Keratinocyte (primary cell): ENCODE measurements around the gene FIGN. TPM values are rescaled to one million over a fixed set of nuclear protein-coding genes. Genes with fewer than 3 reads are reported as not detected.

Experiments used
- DNase-seq: peaks from one replicate; pipeline ENCODE4 v3.0.0-alpha.2; 2011; ENCODE audit warnings: low read depth, missing footprints, low spot score
- FAIRE-seq: peaks from 2 replicates; lab custom pipeline; 2011; peaks lifted over from hg19 to GRCh38; lab: Jason Lieb, UNC
- H2AFZ ChIP-seq: 2 replicates; pipeline ENCODE4 v1.6.0; 2012; ENCODE audit warnings: low read length, control low read depth, inconsistent platforms; ENCODE audit not compliant: control insufficient read depth
- H3K27ac ChIP-seq: 2 replicates; pipeline ENCODE4 v1.5.1; 2011; ENCODE audit warnings: low read length; ENCODE audit not compliant: control insufficient read depth, insufficient read depth
- H3K27me3 ChIP-seq: 3 replicates; pipeline ENCODE4 v1.6.0; 2011; ENCODE audit warnings: low read length; ENCODE audit not compliant: control insufficient read depth, insufficient read depth; ENCODE audit errors: extremely low read depth
- H3K36me3 ChIP-seq, 2 experiments: 2 replicates in 1 of 2; 3 replicates in 1 of 2; pipeline ENCODE4 v1.5.1; 2011; ENCODE audit warnings: low read length in 2 of 2, mild to moderate bottlenecking in 1 of 2; ENCODE audit not compliant: control insufficient read depth in 2 of 2, insufficient read depth in 2 of 2; ENCODE audit errors: extremely low read depth in 1 of 2
- H3K4me1 ChIP-seq: 3 replicates; pipeline ENCODE4 v1.5.1; 2011; ENCODE audit warnings: low read length; ENCODE audit not compliant: control insufficient read depth, insufficient read depth; ENCODE audit errors: extremely low read depth
- H3K4me2 ChIP-seq: 3 replicates; pipeline ENCODE4 v1.6.0; 2011; ENCODE audit warnings: low read depth, low read length; ENCODE audit not compliant: control insufficient read depth, insufficient read depth; ENCODE audit errors: extremely low read depth
- H3K4me3 ChIP-seq, 3 experiments: fragments of 200-600 bp in 1 of 3; sonication (generic) in 1 of 3; 2 replicates in 2 of 3; 3 replicates in 1 of 3; pipeline ENCODE4 v1.5.1; 2011 to 2016; ENCODE audit warnings: low read length in 3 of 3, mild to moderate bottlenecking in 3 of 3, control low read depth in 2 of 3, inconsistent platforms in 1 of 3, low read depth in 1 of 3, mixed read lengths in 1 of 3, mixed run types in 1 of 3, moderate library complexity in 1 of 3; ENCODE audit not compliant: control insufficient read depth in 2 of 3, insufficient read depth in 2 of 3; ENCODE audit errors: extremely low read depth in 1 of 3
- H3K79me2 ChIP-seq: 2 replicates; pipeline ENCODE4 v1.6.0; 2012; ENCODE audit warnings: low read length; ENCODE audit not compliant: control insufficient read depth, insufficient read depth
- H3K9ac ChIP-seq: 3 replicates; pipeline ENCODE4 v1.6.0; 2011; ENCODE audit warnings: low read length; ENCODE audit not compliant: control insufficient read depth, insufficient read depth; ENCODE audit errors: extremely low read depth
- H3K9me1 ChIP-seq: 3 replicates; pipeline ENCODE4 v1.6.0; 2011; ENCODE audit warnings: low read length; ENCODE audit not compliant: control insufficient read depth, insufficient read depth; ENCODE audit errors: extremely low read depth
- H3K9me3 ChIP-seq: 2 replicates; pipeline ENCODE4 v1.5.1; 2012; ENCODE audit warnings: low read depth, low read length; ENCODE audit not compliant: control insufficient read depth
- H4K20me1 ChIP-seq: 3 replicates; pipeline ENCODE4 v1.6.0; 2011; ENCODE audit warnings: low read length; ENCODE audit not compliant: control insufficient read depth, insufficient read depth; ENCODE audit errors: extremely low read depth
- CTCF ChIP-seq, 3 experiments: IDR thresholded peaks in 1 of 3; conservative IDR thresholded peaks in 1 of 3; optimal IDR thresholded peaks in 1 of 3; 2 replicates in 2 of 3; 3 replicates in 1 of 3; pipeline versions ENCODE3 to v1.5.1; 2011; ENCODE audit warnings: low read length in 3 of 3, mild to moderate bottlenecking in 3 of 3, moderate library complexity in 2 of 3, control low read depth in 1 of 3, inconsistent platforms in 1 of 3; ENCODE audit not compliant: insufficient read depth in 2 of 3; ENCODE audit errors: extremely low read depth in 1 of 3
- EZH2 ChIP-seq: IDR thresholded peaks from one replicate; pipeline ENCODE4 v1.6.1; 2012; ENCODE audit warnings: inconsistent platforms, mild to moderate bottlenecking, low read length, moderate library complexity
- dilution Hi-C: fragments of 300-500 bp; cut with MboI; formaldehyde crosslinking; loops from one replicate; pipeline ENCODE4 v1.7.0; 2020; ENCODE audit warnings: low sequenced_read_pairs; ENCODE audit not compliant: extremely low pct_ligation_motif_present
- polyA plus RNA-seq, 5 experiments: library from polyadenylated mRNA; depleted of rRNA in 3 of 5; stranded (reverse) in 3 of 5; stranded (forward) in 1 of 5; unstranded in 1 of 5; fragments of >200 nt; gene quantifications; 1 replicate in 1 of 5; 2 replicates in 3 of 5; 3 replicates in 1 of 5; pipeline versions ENCODE4 v1.2.1 to v1.2.3, GENCODE V29; 2011 to 2012; ENCODE audit warnings: missing spikeins in 2 of 5, low read depth in 1 of 5, low replicate concordance in 1 of 5

Gene FIGN
- polyA plus RNA-seq, 1 donor (not counting 4 experiments of a cell fraction or from before 2014, with no cell fraction given), result 2.9 TPM

DNA sequence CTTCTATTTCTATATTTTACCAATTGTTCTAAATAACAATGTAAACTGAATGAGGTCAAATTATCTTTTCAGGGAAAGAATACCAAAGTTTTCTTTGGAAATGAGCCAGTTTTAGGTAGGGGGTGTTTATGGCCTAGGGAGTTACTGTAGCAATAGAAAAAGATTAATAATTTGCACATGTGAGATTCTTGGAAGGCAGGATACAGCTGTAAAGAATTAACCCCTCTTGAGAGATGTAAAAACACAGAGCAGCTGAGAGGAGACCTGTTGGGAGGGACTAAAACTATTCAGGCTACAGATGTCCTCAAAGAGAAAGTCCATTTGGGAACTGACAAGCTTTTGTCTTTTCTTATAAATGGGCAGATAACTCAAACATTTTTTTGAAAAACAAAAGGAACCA lies 182.2 kb downstream of the FIGN start:
- TF ChIP-seq CTCF (optimal IDR thresholded peaks at IDR 0.05 in 1 of 3, IDR thresholded peaks at IDR 0.05 in 1 of 3, conservative IDR thresholded peaks at IDR 0.05 in 1 of 3; ENCODE audit: extremely low read depth in 1 of 3, insufficient read depth in 2 of 3, low read length in 3 of 3) (no peak), EZH2 (no peak)
- dilution Hi-C loops, result no loop called here

DNA sequence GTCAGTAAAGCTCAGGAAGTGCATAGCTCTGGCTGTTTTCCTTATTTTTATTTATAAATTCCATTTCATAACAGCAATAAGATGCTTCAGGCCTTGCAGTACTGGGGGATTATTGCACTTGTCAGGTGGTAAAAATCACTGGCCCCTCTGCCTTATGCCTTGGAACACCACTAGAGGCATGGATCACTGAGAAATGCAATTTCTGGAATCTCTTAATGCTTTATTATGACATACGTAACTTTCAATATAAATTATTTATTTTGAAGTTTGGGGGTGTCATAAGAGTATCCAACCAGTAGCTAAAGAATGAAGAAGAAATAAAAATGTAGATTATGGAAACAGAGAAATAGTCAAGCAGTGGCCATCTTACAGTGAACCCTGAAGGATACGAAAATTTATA lies 183.1 kb downstream of the FIGN start:
- TF ChIP-seq EZH2 (no peak), CTCF (optimal IDR thresholded peaks at IDR 0.05 in 1 of 3, IDR thresholded peaks at IDR 0.05 in 1 of 3, conservative IDR thresholded peaks at IDR 0.05 in 1 of 3; ENCODE audit: extremely low read depth in 1 of 3, insufficient read depth in 2 of 3, low read length in 3 of 3) (no peak)
- no peak for FAIRE-seq
- no peaks in the 10 kb centered on the region for H3K9me1 ChIP-seq

More for the DNA sequence above, 182.2 kb downstream of the FIGN start:
- H2AFZ ChIP-seq, result no peak overlapping the region
- H3K27ac ChIP-seq, result no peak overlapping the region
- H3K9me3 ChIP-seq, result no peaks in the 10 kb centered on the region
- H3K36me3 ChIP-seq, result no peaks in the 10 kb centered on the region
- H3K27me3 ChIP-seq, result no peaks in the 10 kb centered on the region
- H3K4me2 ChIP-seq, result no peak overlapping the region
- no peak overlapping the region for H3K4me3 ChIP-seq
- FAIRE-seq (no peak), DNase-seq (no peak)
- H3K9ac ChIP-seq, result no peak overlapping the region
- H4K20me1 ChIP-seq, result no peaks in the 10 kb centered on the region
- no peaks in the 10 kb centered on the region for H3K9me1 ChIP-seq
- no peaks in the 10 kb centered on the region for H3K79me2 ChIP-seq
- H3K4me1 ChIP-seq, result no peaks in the 10 kb centered on the region

More for the DNA sequence above, 183.1 kb downstream of the FIGN start:
- Histone ChIP-seq H3K9me3 (no peaks in the 10 kb centered on the region), H3K4me2 (no peak overlapping the region), H3K9ac (no peak overlapping the region), H3K27me3 (no peaks in the 10 kb centered on the region), H3K4me1 (no peaks in the 10 kb centered on the region), H4K20me1 (no peaks in the 10 kb centered on the region), H3K27ac (no peak overlapping the region), H3K79me2 (no peaks in the 10 kb centered on the region), H3K4me3 (no peak overlapping the region), H3K36me3 (no peaks in the 10 kb centered on the region), H2AFZ (no peak overlapping the region)
- no peak for DNase-seq
- dilution Hi-C loops, result no loop called here
